NCI-H1694 (cell line): Measurements from ENCODE around the gene NCAN.
"Not testable (repeated sequence)": the region's sequence is repeated elsewhere in the genome, so short reads cannot be mapped to it uniquely, and the experiment has no call there.

Experiments
- DNase-seq: peaks from one replicate; lab custom pipeline; 2025; lab: John Stamatoyannopoulos, UW

The NCAN gene

GRCh38 chr19:19224852-19225494 is 13.2 kb downstream of the NCAN start:
- DNase-seq, result no peak

GRCh38 chr19:19226204-19226603 is 14.4 kb downstream of the NCAN start:
- no peak for DNase-seq

- DNase-seq, result no peak
Measured at GRCh38 chr19:19226663-19227062, 14.9 kb downstream of the NCAN start.

DNA sequence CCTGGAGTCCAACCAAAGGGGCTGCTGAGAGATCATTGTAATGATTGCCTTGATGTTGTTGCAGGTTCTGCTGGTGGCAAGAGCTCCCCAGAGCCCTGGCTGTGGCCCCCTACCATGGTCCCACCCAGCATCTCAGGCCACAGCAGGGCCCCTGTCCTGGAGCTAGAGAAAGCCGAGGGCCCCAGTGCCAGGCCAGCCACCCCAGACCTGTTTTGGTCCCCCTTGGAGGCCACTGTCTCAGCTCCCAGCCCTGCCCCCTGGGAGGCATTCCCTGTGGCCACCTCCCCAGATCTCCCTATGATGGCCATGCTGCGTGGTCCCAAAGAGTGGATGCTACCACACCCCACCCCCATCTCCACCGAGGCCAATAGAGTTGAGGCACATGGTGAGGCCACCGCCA is 15.5 kb downstream of the NCAN start:
- no peak for DNase-seq

DNA sequence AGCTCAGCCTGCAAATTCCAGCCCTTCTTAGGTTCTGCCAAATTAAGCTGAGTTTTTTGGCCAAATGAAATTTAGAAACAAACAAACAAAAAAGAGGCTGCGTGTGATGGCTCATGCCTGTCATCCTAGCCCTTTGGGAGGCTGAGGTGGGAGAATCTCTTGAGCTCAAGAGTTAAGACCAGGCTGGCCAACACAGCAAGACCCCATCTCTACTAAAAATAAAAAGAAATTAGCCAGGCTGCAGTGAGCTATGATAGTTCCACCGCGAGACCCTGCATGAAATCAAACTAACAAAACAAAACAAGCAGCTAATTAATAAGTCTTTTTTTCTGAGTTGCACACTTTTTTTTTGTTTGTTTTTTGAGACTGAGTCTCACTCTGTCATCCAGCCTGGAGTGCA is 17.9 kb downstream of the NCAN start:
- no peak for DNase-seq

GRCh38 chr19:19230999-19231398 is 19.2 kb downstream of the NCAN start:
- DNase-seq, result no peak

- DNase-seq, result peak; percentile 26
Measured at GRCh38 chr19:19232261-19232721, 20.5 kb downstream of the NCAN start.

- DNase-seq, result no peak
Measured at GRCh38 chr19:19234220-19234816, 22.6 kb downstream of the NCAN start.

DNA sequence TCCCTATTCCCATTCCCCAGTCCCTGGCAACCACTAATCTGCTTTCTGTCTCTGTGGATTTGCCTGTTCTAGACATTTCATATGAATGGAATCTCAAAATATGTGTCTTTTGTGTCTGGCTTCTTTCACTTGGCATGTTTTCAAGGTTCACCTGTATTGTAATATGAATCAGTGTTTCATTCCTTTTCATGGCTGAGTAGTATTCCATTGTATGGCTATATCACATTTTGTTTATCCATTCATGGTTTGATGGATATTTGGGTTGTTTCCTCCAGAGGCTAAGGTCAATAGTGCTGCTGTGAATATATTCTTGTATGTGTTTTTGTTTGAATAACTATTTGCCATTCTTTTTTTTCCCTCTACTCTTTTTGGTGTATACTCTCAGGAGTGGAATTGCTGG is 24.4 kb downstream of the NCAN start:
- no peak for DNase-seq

GRCh38 chr19:19238126-19238894 is 26.6 kb downstream of the NCAN start:
- no peak for DNase-seq

- no peak for DNase-seq
Measured at GRCh38 chr19:19239675-19240074, 27.9 kb downstream of the NCAN start.

DNA sequence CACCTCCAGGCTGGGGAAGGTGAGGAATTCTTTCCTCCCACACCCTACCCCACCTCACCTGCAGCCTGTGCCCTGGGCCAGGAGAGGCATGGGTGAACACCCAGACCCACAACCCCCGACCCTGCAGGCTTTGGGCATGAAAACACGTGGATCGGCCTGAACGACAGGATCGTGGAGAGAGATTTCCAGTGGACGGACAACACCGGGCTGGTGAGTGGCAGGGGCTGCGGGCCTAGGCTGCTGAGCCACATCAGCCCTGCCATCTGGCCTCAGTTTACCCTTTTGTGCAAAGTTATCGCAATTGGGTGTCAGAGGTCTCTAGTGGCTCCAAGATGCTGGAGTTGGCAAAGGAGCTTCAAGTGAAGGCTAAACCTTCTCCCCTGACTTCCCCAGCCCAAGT is 28.7 kb downstream of the NCAN start:
- DNase-seq, result no peak

- DNase-seq, result no peak
Measured at GRCh38 chr19:19250196-19250801, 38.5 kb downstream of the NCAN start.

- DNase-seq, result not testable (repeated sequence)
Measured at GRCh38 chr19:19253409-19253808, 41.7 kb downstream of the NCAN start.

DNA sequence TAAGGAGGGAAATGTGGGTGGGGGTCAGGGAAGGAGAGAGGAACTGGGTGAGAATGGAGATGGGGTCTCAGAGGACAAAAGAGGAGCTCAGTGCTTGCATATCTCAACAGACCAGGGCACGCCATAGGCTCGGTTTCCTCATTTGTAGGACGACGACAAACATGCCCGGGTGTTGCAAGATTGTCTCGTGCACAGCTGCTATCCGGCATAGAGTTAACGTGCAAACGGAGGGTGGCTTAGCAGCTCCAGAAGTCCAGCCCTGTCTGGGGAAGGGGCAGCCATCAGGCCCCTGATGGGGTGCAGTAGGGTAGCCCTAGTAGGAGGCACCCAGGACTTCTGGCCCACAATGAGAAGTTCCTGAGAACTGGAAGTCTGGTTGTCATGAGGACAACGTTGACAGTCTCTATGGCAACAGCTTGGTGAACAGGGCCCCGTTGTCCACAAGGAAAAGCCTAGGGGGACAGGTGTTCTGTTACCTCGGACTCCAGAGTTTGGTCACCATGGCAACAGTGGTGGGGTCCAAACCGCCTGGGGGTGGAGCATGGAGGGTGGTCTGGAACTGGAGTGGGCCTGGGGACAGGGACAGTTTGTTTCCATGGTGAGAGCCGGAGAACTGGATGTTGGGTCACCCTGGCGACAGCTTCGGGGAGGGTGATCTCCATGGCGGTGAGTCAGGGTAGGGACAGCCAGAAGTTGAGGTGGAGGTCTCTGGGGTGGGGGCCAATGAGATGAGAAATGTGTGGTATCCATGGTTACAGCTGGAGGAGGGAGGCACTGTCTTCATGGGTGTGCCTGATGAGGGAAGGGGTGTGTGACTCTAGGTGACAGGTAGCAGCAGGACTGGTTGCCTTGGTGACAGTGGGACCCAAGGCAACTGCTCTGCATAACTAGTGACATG is 44.6 kb downstream of the NCAN start:
- DNase-seq, result no peak

- no peak for DNase-seq
Measured at GRCh38 chr19:19257137-19257536, 45.4 kb downstream of the NCAN start.

DNA sequence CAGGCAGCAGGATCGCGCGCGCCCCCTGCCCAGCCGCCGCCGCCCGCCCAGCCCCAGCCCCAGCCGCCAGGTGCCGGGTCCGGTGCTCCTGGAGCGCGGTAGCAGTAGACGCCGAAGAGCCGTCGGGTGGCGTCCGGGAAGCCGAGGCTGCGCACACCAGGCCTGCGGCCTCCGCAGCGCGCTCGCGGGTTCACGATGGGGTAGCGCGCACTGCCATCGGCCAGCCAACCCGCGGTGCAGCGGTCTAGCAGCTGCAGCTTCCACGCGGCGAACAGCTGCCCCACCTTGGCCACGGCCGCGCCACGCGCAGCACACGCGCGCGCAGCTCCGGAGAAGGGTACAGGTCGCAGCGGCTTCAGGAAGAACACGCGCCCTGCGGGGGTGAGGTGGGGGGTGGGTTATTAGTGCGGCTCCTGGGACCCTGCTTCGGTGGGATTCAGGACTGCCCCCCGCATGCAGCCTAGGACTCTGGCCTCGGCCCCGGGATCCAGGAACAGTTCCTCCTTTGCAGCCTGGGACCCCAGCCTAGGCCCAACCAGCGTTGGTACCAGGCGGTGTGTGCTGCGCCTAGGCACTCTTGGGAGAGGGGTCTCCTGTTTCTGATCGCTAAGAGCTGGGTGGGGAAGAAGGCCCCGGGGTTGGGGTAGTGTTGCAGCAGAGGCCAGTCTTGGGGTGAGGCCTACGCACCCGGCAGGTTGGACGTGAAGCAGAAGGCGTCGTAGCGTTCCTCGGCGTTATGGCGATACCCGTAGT is 46.3 kb downstream of the NCAN start:
- DNase-seq, result no peak

GRCh38 chr19:19258589-19259338 is 47.0 kb downstream of the NCAN start:
- no peak for DNase-seq

DNA sequence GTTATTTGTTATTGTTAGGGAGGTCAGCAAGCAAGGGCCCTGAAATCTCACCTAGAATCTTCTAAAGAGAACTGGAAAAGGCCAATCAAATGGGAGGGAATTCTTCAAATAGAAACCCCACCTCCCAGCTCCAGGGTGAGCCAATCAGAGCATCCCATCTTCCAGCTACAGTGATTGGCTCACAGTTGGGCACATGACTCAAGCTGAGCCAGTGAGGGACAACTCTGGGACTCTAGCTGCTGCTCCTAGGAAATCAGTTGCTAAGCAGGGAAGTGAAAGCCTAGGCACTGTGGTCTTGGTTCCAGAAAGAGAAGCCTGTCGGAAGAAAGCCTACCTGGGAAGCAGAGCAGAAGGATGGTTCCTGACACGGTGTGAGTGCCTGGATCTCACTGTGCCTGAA is 48.0 kb downstream of the NCAN start:
- peak; percentile 41 for DNase-seq
